ENCODE results near the gene PCDHGA11.

- TF ChIP-seq REST (IDR thresholded peaks at IDR 0.05; ENCODE audit: insufficient read depth in 1 of 2, low read depth in 2 of 2, low read length in 2 of 2): no peak
- TF ChIP-seq TAF1 (IDR thresholded peaks at IDR 0.05; ENCODE audit: borderline replicate concordance, insufficient read depth, low read length): no peak
- no peak for TF ChIP-seq SIN3A (IDR thresholded peaks at IDR 0.05; ENCODE audit: borderline replicate concordance, insufficient read depth, low read length)
- no peak for TF ChIP-seq POLR2AphosphoS5 (IDR thresholded peaks at IDR 0.05; ENCODE audit: low read depth, low read length)
- TF ChIP-seq FOXP2 (optimal IDR thresholded peaks at IDR 0.05; ENCODE audit: borderline replicate concordance, extremely low read depth, extremely low read length, insufficient read depth): no peak
Measured at GRCh38 chr5:141465351-141465750, 44.5 kb downstream of the PCDHGA11 start.

All from PFSK-1 (cell line).